Measurements from ENCODE around the gene MOB3B.

MOB3B gene

DNA sequence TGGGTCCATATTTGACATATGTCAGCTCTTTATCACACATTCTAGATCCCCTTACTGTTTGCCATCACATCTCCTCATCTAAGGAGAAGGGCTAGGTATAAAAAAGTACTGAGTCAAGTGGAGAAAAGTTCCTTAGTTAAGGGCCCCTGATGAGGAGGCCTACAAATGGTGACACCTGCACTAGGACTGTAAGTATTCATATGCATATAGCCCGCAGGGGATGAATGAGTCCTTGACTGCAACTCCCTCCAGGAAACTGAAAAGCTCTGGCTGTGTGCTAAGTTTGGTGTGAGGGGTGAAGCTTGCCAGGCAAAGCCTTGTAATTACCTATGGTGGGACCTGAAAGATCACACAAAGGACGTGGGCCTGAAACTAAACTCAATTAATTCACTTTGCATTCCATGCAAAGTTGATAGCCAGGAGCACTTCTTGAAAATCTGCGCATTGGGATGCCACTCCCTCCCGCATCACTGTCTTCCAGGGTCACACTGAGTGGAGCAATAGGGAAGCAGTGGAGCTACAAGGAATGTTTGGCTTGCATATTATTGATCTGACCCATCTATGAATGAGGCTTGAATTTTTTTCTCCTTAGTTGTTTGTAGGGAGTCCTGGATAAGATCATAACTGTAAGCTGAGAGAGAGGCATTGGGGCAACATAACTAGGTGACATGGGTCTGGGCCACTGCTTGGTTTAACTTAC, 220.8 kb downstream of the MOB3B start:
- no peak overlapping the region for H3K4me3 ChIP-seq (ENCODE audit: severe bottlenecking)
- DNase-seq (ENCODE audit: low spot score) = no peak
- H3K36me3 ChIP-seq (ENCODE audit: low read depth) = no peaks in the 10 kb centered on the region
- H3K27me3 ChIP-seq (ENCODE audit: insufficient read depth, poor library complexity, severe bottlenecking) = no peaks in the 10 kb centered on the region
- no peak for TF ChIP-seq CTCF (IDR thresholded peaks at IDR 0.05; ENCODE audit: poor library complexity, severe bottlenecking)
- no peaks in the 10 kb centered on the region for H3K9me3 ChIP-seq (ENCODE audit: severe bottlenecking)
- no peak for ATAC-seq (ENCODE audit: low read depth)
- H3K4me1 ChIP-seq (ENCODE audit: insufficient read depth, poor library complexity, severe bottlenecking) = no peaks in the 10 kb centered on the region
- no peak overlapping the region for H3K27ac ChIP-seq (ENCODE audit: poor library complexity, severe bottlenecking)

DNA sequence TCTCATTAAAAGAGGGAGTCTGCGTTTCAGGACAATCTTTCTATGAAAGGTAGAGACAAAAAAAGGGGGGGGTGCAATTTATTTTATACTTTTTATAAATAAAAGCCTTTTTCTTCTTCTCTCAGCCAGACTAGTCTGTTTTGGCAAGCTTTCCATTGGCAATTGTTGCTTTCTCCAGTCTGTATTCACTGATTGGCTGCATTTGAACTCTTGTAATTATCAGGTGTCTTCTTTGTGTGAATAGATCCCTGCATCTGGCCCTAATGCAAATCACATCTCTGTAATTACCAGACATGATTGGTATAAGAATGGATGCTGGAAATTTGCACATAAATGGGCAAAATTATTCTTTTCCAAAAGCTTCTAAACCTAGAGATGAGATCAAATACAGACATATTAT, 225.1 kb downstream of the MOB3B start:
- no peak for DNase-seq (ENCODE audit: low spot score)
- Histone ChIP-seq H3K27ac (ENCODE audit: poor library complexity, severe bottlenecking) (no peak overlapping the region), H3K36me3 (ENCODE audit: low read depth) (no peaks in the 10 kb centered on the region), H3K9me3 (ENCODE audit: severe bottlenecking) (no peaks in the 10 kb centered on the region), H3K4me1 (ENCODE audit: insufficient read depth, poor library complexity, severe bottlenecking) (no peaks in the 10 kb centered on the region), H3K27me3 (ENCODE audit: insufficient read depth, poor library complexity, severe bottlenecking) (no peaks in the 10 kb centered on the region), H3K4me3 (ENCODE audit: severe bottlenecking) (no peak overlapping the region)
- no peak for TF ChIP-seq CTCF (IDR thresholded peaks at IDR 0.05; ENCODE audit: poor library complexity, severe bottlenecking)
- no peak for ATAC-seq (ENCODE audit: low read depth)

GRCh38 chr9:27303219-27303618, 226.4 kb downstream of the MOB3B start:
- Histone ChIP-seq H3K4me3 (ENCODE audit: severe bottlenecking) (no peak overlapping the region), H3K4me1 (ENCODE audit: insufficient read depth, poor library complexity, severe bottlenecking) (no peaks in the 10 kb centered on the region), H3K27ac (ENCODE audit: poor library complexity, severe bottlenecking) (no peak overlapping the region), H3K27me3 (ENCODE audit: insufficient read depth, poor library complexity, severe bottlenecking) (no peaks in the 10 kb centered on the region), H3K9me3 (ENCODE audit: severe bottlenecking) (no peaks in the 10 kb centered on the region), H3K36me3 (ENCODE audit: low read depth) (no peaks in the 10 kb centered on the region)
- TF ChIP-seq CTCF (IDR thresholded peaks at IDR 0.05; ENCODE audit: poor library complexity, severe bottlenecking) = no peak
- no peak for ATAC-seq (ENCODE audit: low read depth)
- DNase-seq (ENCODE audit: low spot score) = no peak

DNA sequence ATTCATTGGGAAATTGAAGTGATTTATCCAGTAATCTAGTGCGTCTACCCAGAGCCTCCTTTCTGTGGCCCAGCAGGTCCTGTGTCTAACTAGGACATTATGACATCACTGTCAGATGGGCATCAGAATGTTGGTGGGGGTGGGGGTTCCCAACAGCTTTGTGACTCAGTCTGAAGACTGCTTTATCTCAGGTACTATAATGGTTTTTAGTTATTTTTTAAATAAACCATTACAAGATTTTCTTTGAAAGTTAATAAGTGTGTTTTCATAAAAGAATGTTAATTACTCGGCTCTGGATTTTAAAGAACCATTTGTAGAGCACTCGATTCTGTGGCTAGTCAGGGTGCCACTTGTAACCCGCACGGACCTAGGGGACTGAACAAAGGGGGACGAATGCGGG, 232.6 kb downstream of the MOB3B start, which contains the start of gene EQTN:
EQTN (minus strand) TSS at position 101 of the 400 bp plus-strand sequence; CDS start at position 6, 95 bp downstream.
- Histone ChIP-seq H3K4me1 (ENCODE audit: insufficient read depth, poor library complexity, severe bottlenecking) (no peaks in the 10 kb centered on the region), H3K27ac (ENCODE audit: poor library complexity, severe bottlenecking) (no peak within 1 kb of the TSS), H3K9me3 (ENCODE audit: severe bottlenecking) (no peaks in the 10 kb centered on the region), H3K36me3 (ENCODE audit: low read depth) (no peaks in the 10 kb centered on the region), H3K4me3 (ENCODE audit: severe bottlenecking) (no peak within 1 kb of the TSS), H3K27me3 (ENCODE audit: insufficient read depth, poor library complexity, severe bottlenecking) (no peaks in the 10 kb centered on the region)
- ATAC-seq (ENCODE audit: low read depth) (no peak), DNase-seq (ENCODE audit: low spot score) (no peak)
- no peak for TF ChIP-seq CTCF (IDR thresholded peaks at IDR 0.05; ENCODE audit: poor library complexity, severe bottlenecking)

GRCh38 chr9:27293996-27294395, 235.6 kb downstream of the MOB3B start:
- ATAC-seq (ENCODE audit: low read depth) (no peak), DNase-seq (ENCODE audit: low spot score) (no peak)
- H3K4me3 ChIP-seq (ENCODE audit: severe bottlenecking) = no peak overlapping the region
- H3K9me3 ChIP-seq (ENCODE audit: severe bottlenecking) = no peaks in the 10 kb centered on the region
- no peaks in the 10 kb centered on the region for H3K27me3 ChIP-seq (ENCODE audit: insufficient read depth, poor library complexity, severe bottlenecking)
- H3K27ac ChIP-seq (ENCODE audit: poor library complexity, severe bottlenecking) = no peak overlapping the region
- H3K4me1 ChIP-seq (ENCODE audit: insufficient read depth, poor library complexity, severe bottlenecking) = no peaks in the 10 kb centered on the region
- no peak for TF ChIP-seq CTCF (IDR thresholded peaks at IDR 0.05; ENCODE audit: poor library complexity, severe bottlenecking)
- H3K36me3 ChIP-seq (ENCODE audit: low read depth) = no peaks in the 10 kb centered on the region
